HK-2 (cell line): ENCODE measurements around the gene SPAG9.
"Not testable (repeated sequence)": the region's sequence is repeated elsewhere in the genome, so short reads cannot be mapped to it uniquely, and the experiment has no call there.

Source experiments
- DNase-seq: peaks from one replicate; pipeline ENCODE4 v3.0.0-alpha.2; 2018; ENCODE audit not compliant: unreplicated experiment

Gene SPAG9

GRCh38 chr17:51088287-51088686 lies 32.4 kb downstream of the SPAG9 start:
- no peak for DNase-seq

GRCh38 chr17:51087072-51087757 lies 33.5 kb downstream of the SPAG9 start:
- DNase-seq: no peak

- no peak for DNase-seq
These were observed 35.4 kb downstream of the SPAG9 start for GRCh38 chr17:51085150-51085805.

- no peak for DNase-seq
These were observed 36.7 kb downstream of the SPAG9 start for GRCh38 chr17:51083981-51084380.

GRCh38 chr17:51083364-51083763 lies 37.3 kb downstream of the SPAG9 start:
- not testable (repeated sequence) for DNase-seq

- no peak for DNase-seq
These were observed 41.6 kb downstream of the SPAG9 start for GRCh38 chr17:51079049-51079448.

GRCh38 chr17:51078009-51078592 lies 42.6 kb downstream of the SPAG9 start:
- no peak for DNase-seq

GRCh38 chr17:51076821-51077220 lies 43.8 kb downstream of the SPAG9 start:
- no peak for DNase-seq

- DNase-seq: no peak
These were observed 49.1 kb downstream of the SPAG9 start for GRCh38 chr17:51071556-51071955.

GRCh38 chr17:51065466-51065865 lies 55.2 kb downstream of the SPAG9 start:
- DNase-seq: no peak

GRCh38 chr17:51064061-51064735 lies 56.5 kb downstream of the SPAG9 start:
- DNase-seq: no peak

GRCh38 chr17:51060396-51060795 lies 60.3 kb downstream of the SPAG9 start:
- DNase-seq: no peak

- no peak for DNase-seq
These were observed 60.9 kb downstream of the SPAG9 start for GRCh38 chr17:51059781-51060180.

GRCh38 chr17:51057534-51057933 lies 63.1 kb downstream of the SPAG9 start:
- no peak for DNase-seq

- peak; percentile 45 for DNase-seq
These were observed 63.7 kb downstream of the SPAG9 start for GRCh38 chr17:51056813-51057510.

- DNase-seq: no peak
These were observed 65.9 kb downstream of the SPAG9 start for GRCh38 chr17:51054748-51055147.

GRCh38 chr17:51052235-51052634 lies 68.4 kb downstream of the SPAG9 start:
- no peak for DNase-seq

- DNase-seq: no peak
These were observed 70.2 kb downstream of the SPAG9 start for GRCh38 chr17:51050291-51051033.

GRCh38 chr17:51046514-51047384 lies 73.9 kb downstream of the SPAG9 start:
- no peak for DNase-seq

- DNase-seq: no peak
These were observed 74.6 kb downstream of the SPAG9 start for GRCh38 chr17:51046046-51046445.
